RWPE2 (cell line): ENCODE data around the gene ZBTB20.

Source experiments
- ATAC-seq: fragments of 200-7000 bp; cut with Tn5 transposase; 3 replicates; pipeline ENCODE4 v1.9.1; 2021; ENCODE audit warnings: low read depth
- DNase-seq: peaks from one replicate; pipeline ENCODE4 v3.0.0-alpha.2; 2020; ENCODE audit warnings: low spot score
- H3K27ac ChIP-seq: fragments of 450-650 bp; 2 replicates; pipeline ENCODE4 v1.5.1; 2017; ENCODE audit warnings: mild to moderate bottlenecking; ENCODE audit not compliant: poor library complexity, severe bottlenecking
- H3K27me3 ChIP-seq: fragments of 250-450 bp; sonication (Bioruptor Pico); 2 replicates; pipeline ENCODE4 v1.5.1; 2021; ENCODE audit warnings: mild to moderate bottlenecking, moderate library complexity; ENCODE audit not compliant: insufficient read depth, poor library complexity, severe bottlenecking
- H3K36me3 ChIP-seq: fragments of 250-450 bp; sonication (Bioruptor Pico); 2 replicates; pipeline ENCODE4 v1.5.1; 2020; ENCODE audit warnings: low read depth, mild to moderate bottlenecking, moderate library complexity
- H3K4me1 ChIP-seq: fragments of 250-450 bp; sonication (Bioruptor Pico); 2 replicates; pipeline ENCODE4 v1.5.1; 2021; ENCODE audit warnings: mild to moderate bottlenecking, moderate library complexity; ENCODE audit not compliant: insufficient read depth, poor library complexity, severe bottlenecking
- H3K4me3 ChIP-seq: fragments of 250-450 bp; sonication (Bioruptor Pico); 2 replicates; pipeline ENCODE4 v1.5.1; 2021; ENCODE audit warnings: mild to moderate bottlenecking, moderate library complexity; ENCODE audit not compliant: severe bottlenecking
- H3K9me3 ChIP-seq: fragments of 250-450 bp; sonication (Bioruptor Pico); 2 replicates; pipeline ENCODE4 v1.5.1; 2021; ENCODE audit warnings: mild to moderate bottlenecking, moderate library complexity; ENCODE audit not compliant: severe bottlenecking
- TF ChIP-seq, protein P1 (sequence below): fragments of 450-650 bp; IDR thresholded peaks from one replicate; pipeline ENCODE4 v1.5.1; 2017; ENCODE audit warnings: mild to moderate bottlenecking, moderate library complexity; ENCODE audit not compliant: poor library complexity, severe bottlenecking

ZBTB20 gene

GRCh38 chr3:114850898-114851297 is 296.2 kb downstream of the ZBTB20 start:
- H3K9me3 ChIP-seq = no peaks in the 10 kb centered on the region
- no peaks in the 10 kb centered on the region for H3K4me1 ChIP-seq
- H3K4me3 ChIP-seq = no peak overlapping the region
- no peaks in the 10 kb centered on the region for H3K27me3 ChIP-seq
- DNase-seq = no peak
- TF ChIP-seq, protein P1, sequence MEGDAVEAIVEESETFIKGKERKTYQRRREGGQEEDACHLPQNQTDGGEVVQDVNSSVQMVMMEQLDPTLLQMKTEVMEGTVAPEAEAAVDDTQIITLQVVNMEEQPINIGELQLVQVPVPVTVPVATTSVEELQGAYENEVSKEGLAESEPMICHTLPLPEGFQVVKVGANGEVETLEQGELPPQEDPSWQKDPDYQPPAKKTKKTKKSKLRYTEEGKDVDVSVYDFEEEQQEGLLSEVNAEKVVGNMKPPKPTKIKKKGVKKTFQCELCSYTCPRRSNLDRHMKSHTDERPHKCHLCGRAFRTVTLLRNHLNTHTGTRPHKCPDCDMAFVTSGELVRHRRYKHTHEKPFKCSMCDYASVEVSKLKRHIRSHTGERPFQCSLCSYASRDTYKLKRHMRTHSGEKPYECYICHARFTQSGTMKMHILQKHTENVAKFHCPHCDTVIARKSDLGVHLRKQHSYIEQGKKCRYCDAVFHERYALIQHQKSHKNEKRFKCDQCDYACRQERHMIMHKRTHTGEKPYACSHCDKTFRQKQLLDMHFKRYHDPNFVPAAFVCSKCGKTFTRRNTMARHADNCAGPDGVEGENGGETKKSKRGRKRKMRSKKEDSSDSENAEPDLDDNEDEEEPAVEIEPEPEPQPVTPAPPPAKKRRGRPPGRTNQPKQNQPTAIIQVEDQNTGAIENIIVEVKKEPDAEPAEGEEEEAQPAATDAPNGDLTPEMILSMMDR = no peak
- H3K27ac ChIP-seq = no peak overlapping the region
- no peak for ATAC-seq
- no peaks in the 10 kb centered on the region for H3K36me3 ChIP-seq

DNA sequence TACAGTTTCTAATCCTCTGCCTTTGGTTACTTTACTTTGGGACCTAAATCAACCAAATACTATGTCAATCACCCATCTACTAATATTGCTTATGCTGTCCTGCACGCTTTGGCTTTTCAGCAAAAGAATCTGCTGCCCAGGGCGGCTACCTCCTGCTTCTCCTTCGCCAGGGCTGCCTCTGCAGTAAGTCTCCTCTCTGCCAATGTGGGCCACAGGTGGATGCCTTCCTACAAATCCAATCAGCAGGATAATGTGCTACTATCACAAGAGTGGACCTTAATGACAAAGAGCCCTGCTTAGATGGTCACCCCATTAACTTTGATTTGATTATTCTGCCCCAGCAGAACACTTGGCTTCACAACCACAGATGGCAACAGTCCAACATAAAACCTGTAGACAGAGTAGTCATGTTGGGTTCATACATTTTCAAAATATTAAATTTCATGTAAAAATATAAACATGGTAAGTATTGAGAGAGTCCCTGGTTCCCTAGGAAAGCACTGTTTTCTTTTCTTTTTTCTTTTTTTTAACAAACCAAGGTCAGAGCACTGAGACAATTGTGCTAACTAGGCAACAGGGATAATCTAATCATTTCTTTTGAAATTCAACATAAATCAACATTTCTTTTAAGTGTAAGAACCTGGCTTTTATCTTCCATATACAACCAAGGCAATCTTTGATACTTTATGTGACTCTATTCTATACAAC is 298.3 kb downstream of the ZBTB20 start:
- Histone ChIP-seq H3K27me3 (no peaks in the 10 kb centered on the region), H3K4me1 (no peaks in the 10 kb centered on the region), H3K27ac (no peak overlapping the region), H3K9me3 (no peaks in the 10 kb centered on the region), H3K4me3 (no peak overlapping the region), H3K36me3 (no peaks in the 10 kb centered on the region)
- no peak for ATAC-seq
- DNase-seq = no peak
- TF ChIP-seq, protein P1 = no peak

- TF ChIP-seq, protein P1 = no peak
- Histone ChIP-seq H3K36me3 (no peaks in the 10 kb centered on the region), H3K9me3 (no peaks in the 10 kb centered on the region), H3K4me1 (no peaks in the 10 kb centered on the region), H3K27me3 (no peaks in the 10 kb centered on the region), H3K27ac (no peak overlapping the region), H3K4me3 (no peak overlapping the region)
- DNase-seq = no peak
- ATAC-seq = no peak
Observed at GRCh38 chr3:114848082-114848481, 299.0 kb downstream of the ZBTB20 start.

DNA sequence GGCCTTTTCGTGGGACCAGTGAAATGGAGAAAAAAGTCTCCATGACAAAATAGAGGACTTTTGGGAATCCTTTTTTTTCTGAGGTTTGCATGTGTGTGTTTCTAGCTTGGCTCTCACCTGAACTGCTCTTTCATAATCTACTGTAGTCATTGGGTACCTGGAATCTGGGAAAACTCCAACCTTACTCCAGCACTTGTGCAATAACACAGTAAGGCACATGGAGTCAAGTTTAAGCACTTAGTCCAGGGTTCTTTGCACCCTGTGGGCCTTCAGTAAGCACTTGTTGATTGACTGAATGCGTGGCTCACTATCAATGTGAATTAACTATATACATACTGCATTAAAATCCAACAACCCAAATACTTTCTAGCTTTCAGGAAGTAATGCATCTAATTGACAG is 299.5 kb downstream of the ZBTB20 start:
- Histone ChIP-seq H3K36me3 (no peaks in the 10 kb centered on the region), H3K4me1 (no peaks in the 10 kb centered on the region), H3K4me3 (no peak overlapping the region), H3K27me3 (no peaks in the 10 kb centered on the region), H3K27ac (no peak overlapping the region), H3K9me3 (no peaks in the 10 kb centered on the region)
- DNase-seq = no peak
- no peak for ATAC-seq
- TF ChIP-seq, protein P1 = no peak

DNA sequence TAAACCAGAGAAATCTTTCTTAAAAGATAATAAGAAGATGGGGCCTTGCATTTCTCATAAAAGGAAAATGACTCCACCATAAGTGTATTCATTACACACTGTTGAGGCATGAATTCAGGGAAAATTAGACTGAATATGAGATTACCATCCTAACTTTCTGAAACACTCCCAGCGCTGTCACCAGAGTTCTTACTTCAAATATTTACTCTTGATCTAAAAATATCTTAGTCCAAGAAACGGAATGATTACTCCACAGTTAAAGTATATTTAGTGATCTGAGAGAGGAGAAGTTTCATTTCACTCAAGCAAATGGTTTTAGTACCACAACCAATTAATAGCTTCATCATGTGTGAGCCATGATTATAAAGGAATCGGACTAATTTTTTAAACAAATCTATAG is 300.3 kb downstream of the ZBTB20 start:
- no peak for ATAC-seq
- no peaks in the 10 kb centered on the region for H3K4me1 ChIP-seq
- H3K4me3 ChIP-seq = no peak overlapping the region
- no peaks in the 10 kb centered on the region for H3K9me3 ChIP-seq
- no peaks in the 10 kb centered on the region for H3K27me3 ChIP-seq
- no peak overlapping the region for H3K27ac ChIP-seq
- DNase-seq = no peak
- TF ChIP-seq, protein P1 = no peak
- H3K36me3 ChIP-seq = no peaks in the 10 kb centered on the region
